WTC11 (cell line): Measurements from ENCODE around the gene CYTH3. TPM values are rescaled to one million over a fixed set of nuclear protein-coding genes. Genes with fewer than 3 reads are reported as not detected.

Source experiments
- ATAC-seq: fragments of 200-7000 bp; cut with Tn5 transposase; 2 replicates; pipeline ENCODE4 v1.10.0; 2021; ENCODE audit warnings: mild to moderate bottlenecking, moderate library complexity
- CTCF ChIA-PET: fragments of 300-600 bp; sonication (Branson Sonifier 250); formaldehyde crosslinking; loops from one replicate; lab custom pipeline; 2021; ENCODE audit warnings: antibody characterized with exemption; lab: Charles Lee
- POLR2A ChIA-PET: fragments of 350-600 bp; sonication (Branson Sonifier 250); formaldehyde crosslinking; loops from one replicate; lab custom pipeline; 2021; ENCODE audit warnings: antibody characterized with exemption; lab: Charles Lee
- DNase-seq: peaks from one replicate; pipeline ENCODE4 v3.0.0; 2021; ENCODE audit warnings: low spot score
- H3K27ac Mint-ChIP-seq: 2 replicates; pipeline ENCODE4 v1.8.0; 2021; ENCODE audit warnings: mixed read lengths
- H3K27me3 Mint-ChIP-seq: 2 replicates; pipeline ENCODE4 v1.8.0; 2021; ENCODE audit warnings: low read depth, mild to moderate bottlenecking, moderate library complexity, mixed read lengths
- H3K36me3 Mint-ChIP-seq: 2 replicates; pipeline ENCODE4 v1.8.0; 2021; ENCODE audit warnings: mixed read lengths
- H3K4me1 Mint-ChIP-seq: 2 replicates; pipeline ENCODE4 v1.8.0; 2022; ENCODE audit warnings: mixed read lengths
- H3K4me3 Mint-ChIP-seq: 2 replicates; pipeline ENCODE4 v1.8.0; 2021; ENCODE audit warnings: mild to moderate bottlenecking, moderate library complexity, mixed read lengths
- H3K9me3 Mint-ChIP-seq: 2 replicates; pipeline ENCODE4 v1.8.0; 2021; ENCODE audit warnings: mixed read lengths
- ATF1 ChIP-seq: sonication (generic); formaldehyde crosslinking; IDR thresholded peaks from 2 replicates; pipeline ENCODE4 v1.8.1; 2023; ENCODE audit warnings: mild to moderate bottlenecking, moderate library complexity, missing genetic modification reagents
- ATF6 ChIP-seq: sonication (generic); formaldehyde crosslinking; IDR thresholded peaks from 2 replicates; pipeline ENCODE4 v1.8.1; 2023; ENCODE audit warnings: mild to moderate bottlenecking, missing genetic modification reagents
- CBFB ChIP-seq: sonication (generic); formaldehyde crosslinking; IDR thresholded peaks from 2 replicates; pipeline ENCODE4 v1.8.1; 2022; ENCODE audit warnings: mild to moderate bottlenecking, low read depth, missing genetic modification reagents
- ERG ChIP-seq: fragments of 250-450 bp; sonication (Bioruptor Pico); IDR thresholded peaks from 2 replicates; pipeline ENCODE4 v1.8.0; 2021; ENCODE audit warnings: mild to moderate bottlenecking
- ESRRA ChIP-seq: sonication (generic); formaldehyde crosslinking; IDR thresholded peaks from 2 replicates; pipeline ENCODE4 v1.8.1; 2022; ENCODE audit warnings: mild to moderate bottlenecking, missing genetic modification reagents, borderline replicate concordance
- ETV6 ChIP-seq: sonication (generic); formaldehyde crosslinking; IDR thresholded peaks from 2 replicates; pipeline ENCODE4 v1.8.1; 2022; ENCODE audit warnings: mild to moderate bottlenecking, missing genetic modification reagents
- FOXK1 ChIP-seq: sonication (generic); formaldehyde crosslinking; IDR thresholded peaks from 2 replicates; pipeline ENCODE4 v1.8.0; 2022; ENCODE audit warnings: mild to moderate bottlenecking, moderate library complexity, missing genetic modification reagents
- FOXP4 ChIP-seq: sonication (generic); formaldehyde crosslinking; IDR thresholded peaks from 2 replicates; pipeline ENCODE4 v1.8.0; 2022; ENCODE audit warnings: mild to moderate bottlenecking, missing genetic modification reagents
- HMGA2 ChIP-seq: fragments of 250-450 bp; sonication (Bioruptor Pico); IDR thresholded peaks from 2 replicates; pipeline ENCODE4 v1.4.0; 2021; ENCODE audit warnings: mild to moderate bottlenecking, moderate library complexity
- IRF2 ChIP-seq: sonication (generic); formaldehyde crosslinking; IDR thresholded peaks from 2 replicates; pipeline ENCODE4 v1.8.0; 2022; ENCODE audit warnings: low read depth, missing genetic modification reagents, borderline replicate concordance
- MXD4 ChIP-seq: fragments of 250-450 bp; sonication (Bioruptor Pico); IDR thresholded peaks from 2 replicates; pipeline ENCODE4 v1.8.0; 2021; ENCODE audit warnings: mild to moderate bottlenecking, moderate library complexity, borderline replicate concordance
- MYBL2 ChIP-seq: sonication (generic); formaldehyde crosslinking; IDR thresholded peaks from 2 replicates; pipeline ENCODE4 v1.8.1; 2023; ENCODE audit warnings: mild to moderate bottlenecking, moderate library complexity, missing genetic modification reagents
- NR1H2 ChIP-seq: sonication (generic); formaldehyde crosslinking; IDR thresholded peaks from 2 replicates; pipeline ENCODE4 v1.9.0; 2021; ENCODE audit warnings: mild to moderate bottlenecking, moderate library complexity, missing genetic modification reagents
- NR2C2 ChIP-seq: sonication (generic); formaldehyde crosslinking; IDR thresholded peaks from 2 replicates; pipeline ENCODE4 v1.8.0; 2022; ENCODE audit warnings: mild to moderate bottlenecking, missing genetic modification reagents
- OVOL2 ChIP-seq: fragments of 250-450 bp; sonication (Bioruptor Pico); IDR thresholded peaks from 2 replicates; pipeline ENCODE4 v1.9.0; 2021; ENCODE audit warnings: mild to moderate bottlenecking, borderline replicate concordance
- TCF7 ChIP-seq: sonication (generic); formaldehyde crosslinking; IDR thresholded peaks from 2 replicates; pipeline ENCODE4 v1.8.0; 2022; ENCODE audit warnings: mild to moderate bottlenecking, low read depth, missing genetic modification reagents, moderate library complexity
- ZNF263 ChIP-seq: sonication (generic); formaldehyde crosslinking; IDR thresholded peaks from 2 replicates; pipeline ENCODE4 v1.8.1; 2022; ENCODE audit warnings: low read depth, mild to moderate bottlenecking, moderate library complexity, missing genetic modification reagents
- ZNF317 ChIP-seq: sonication (generic); formaldehyde crosslinking; IDR thresholded peaks from 2 replicates; pipeline ENCODE4 v1.8.1; 2023; ENCODE audit warnings: low read depth, mild to moderate bottlenecking, moderate library complexity, missing genetic modification reagents, borderline replicate concordance
- ZNF416 ChIP-seq: fragments of 250-450 bp; sonication (Bioruptor Pico); IDR thresholded peaks from 2 replicates; pipeline ENCODE4 v1.9.0; 2021; ENCODE audit warnings: mild to moderate bottlenecking, inconsistent platforms
- ZNF532 ChIP-seq: fragments of 250-450 bp; sonication (Bioruptor Pico); IDR thresholded peaks from 2 replicates; pipeline ENCODE4 v1.9.0; 2021; ENCODE audit warnings: mild to moderate bottlenecking, borderline replicate concordance
- total RNA-seq: library from RNA; stranded (reverse); gene quantifications from 3 replicates; pipeline ENCODE4 v1.2.3, GENCODE V29; 2021

The CYTH3 gene
- total RNA-seq, 1 experiment from 2014 or later = 13.2 TPM

- no peaks in the 10 kb centered on the region for H3K27me3 Mint-ChIP-seq
- ATAC-seq = no peak
- CTCF ChIA-PET = interaction anchor here (0.9 kb wide), 1 partner anchor 87 kb away, joined by 3 read pairs; no protein-coding TSS in a partner anchor
Measured at GRCh38 chr7:6237011-6237410, 35.4 kb downstream of the CYTH3 start.

GRCh38 chr7:6235029-6235871 lies 37.2 kb downstream of the CYTH3 start:
- Mint-ChIP-seq H3K9me3 (no peaks in the 10 kb centered on the region), H3K4me3 (no peak overlapping the region), H3K36me3 (no peaks in the 10 kb centered on the region)
- ChIA-PET POLR2A (interaction anchor here (0.7 kb wide), 1 partner anchor 31 kb away, joined by 4 read pairs; no protein-coding TSS in a partner anchor), CTCF (no interaction called here)
- DNase-seq = no peak
- ATAC-seq = no peak
- TF ChIP-seq HMGA2 (CRISPR knock-in tag) = no peak
- TF ChIP-seq FOXP4 (CRISPR knock-in tag) = no peak
- TF ChIP-seq ZNF317 (CRISPR knock-in tag) = no peak
- TF ChIP-seq ZNF532 (CRISPR knock-in tag) = no peak
- TF ChIP-seq ETV6 (CRISPR knock-in tag) = no peak
- TF ChIP-seq, all 79 proteins: peak for 0
- no peaks in the 10 kb centered on the region for H3K27me3 Mint-ChIP-seq
- no peak overlapping the region; the same call in 1 of the 2 replicates for H3K27ac Mint-ChIP-seq
- H3K4me1 Mint-ChIP-seq = peaks cover 17% of the 10 kb centered on the region

More at GRCh38 chr7:6237011-6237410, 35.4 kb downstream of the CYTH3 start:
- Mint-ChIP-seq H3K4me1 (peaks cover 15% of the 10 kb centered on the region), H3K9me3 (no peaks in the 10 kb centered on the region), H3K27ac (peak overlapping the region; percentile 73), H3K4me3 (no peak overlapping the region), H3K36me3 (no peaks in the 10 kb centered on the region)
- TF ChIP-seq ZNF263 (CRISPR knock-in tag) (no peak), MYBL2 (CRISPR knock-in tag) (no peak), FOXK1 (CRISPR knock-in tag) (no peak), NR2C2 (CRISPR knock-in tag) (no peak), ATF6 (CRISPR knock-in tag) (no peak), CBFB (CRISPR knock-in tag) (no peak)
- POLR2A ChIA-PET = no interaction called here
- DNase-seq = no peak

GRCh38 chr7:6234384-6234783 lies 38.0 kb downstream of the CYTH3 start:
- Mint-ChIP-seq H3K36me3 (no peaks in the 10 kb centered on the region), H3K9me3 (no peaks in the 10 kb centered on the region), H3K4me1 (peaks cover 17% of the 10 kb centered on the region), H3K4me3 (no peak overlapping the region), H3K27me3 (no peaks in the 10 kb centered on the region), H3K27ac (no peak overlapping the region)
- POLR2A ChIA-PET = no interaction called here
- no peak for DNase-seq
- no peak for ATAC-seq
- CTCF ChIA-PET = no interaction called here
- TF ChIP-seq ERG (CRISPR knock-in tag) (no peak), FOXP4 (CRISPR knock-in tag) (no peak), ESRRA (CRISPR knock-in tag) (no peak), TCF7 (CRISPR knock-in tag) (no peak), IRF2 (CRISPR knock-in tag) (no peak), ATF1 (CRISPR knock-in tag) (no peak), NR1H2 (no peak), ZNF416 (CRISPR knock-in tag) (no peak), OVOL2 (no peak), MXD4 (CRISPR knock-in tag) (no peak)
